IMR-90 (cell line): ENCODE measurements around the gene PPP2R5B. TPM values are rescaled to one million over a fixed set of nuclear protein-coding genes. Genes with fewer than 3 reads are reported as not detected.

Source experiments
- ATAC-seq: fragments of 200-7000 bp; cut with Tn5 transposase; 2 replicates; pipeline ENCODE4 v1.9.1; 2020; ENCODE audit warnings: low read depth, mild to moderate bottlenecking, moderate library complexity
- BruUV-seq: library from RNA; stranded (reverse); fragments of 400-500 nt; replicated peaks from 2 replicates; lab custom pipeline; 2021; lab: Mats Ljungman, UMichigan
- CTCF ChIA-PET: fragments of 300-600 bp; formaldehyde crosslinking; extraction: SDS; loops from one replicate; lab custom pipeline; 2021; ENCODE audit warnings: antibody characterized with exemption; lab: Yijun Ruan, JAX
- POLR2A ChIA-PET: fragments of 300-600 bp; sonication (Branson Sonifier 250); formaldehyde crosslinking; loops from one replicate; lab custom pipeline; 2022; ENCODE audit warnings: antibody characterized with exemption; ENCODE audit not compliant: unreplicated experiment; lab: Charles Lee
- DNase-seq: peaks from one replicate; pipeline ENCODE4 v3.0.0; 2013
- H2AFZ ChIP-seq: replicated peaks from 2 replicates; pipeline ENCODE3; 2013; ENCODE audit warnings: low read length, mild to moderate bottlenecking; ENCODE audit not compliant: poor library complexity
- H2AK5ac ChIP-seq: 2 replicates; pipeline ENCODE4 v1.6.1; 2013; ENCODE audit warnings: low read depth, low read length, inconsistent platforms
- H2AK9ac ChIP-seq: replicated peaks from 2 replicates; pipeline ENCODE3; 2013; ENCODE audit warnings: mild to moderate bottlenecking, low read depth, low read length, moderate library complexity; ENCODE audit not compliant: poor library complexity
- H2BK120ac ChIP-seq: 2 replicates; pipeline ENCODE4 v1.6.1; 2013; ENCODE audit warnings: low read depth, low read length, inconsistent platforms
- H2BK15ac ChIP-seq: 3 replicates; pipeline ENCODE4 v1.6.1; 2013; ENCODE audit warnings: low read depth, low read length, inconsistent platforms
- H2BK20ac ChIP-seq: 2 replicates; pipeline ENCODE4 v1.6.1; 2013; ENCODE audit warnings: low read depth, mild to moderate bottlenecking, inconsistent platforms, low read length, moderate library complexity
- H2BK5ac ChIP-seq: 2 replicates; pipeline ENCODE4 v1.6.1; 2013; ENCODE audit warnings: mild to moderate bottlenecking, low read depth, low read length, inconsistent platforms; ENCODE audit not compliant: poor library complexity, severe bottlenecking
- H3K14ac ChIP-seq: replicated peaks from 2 replicates; pipeline ENCODE4 v1.6.1; 2013; ENCODE audit warnings: low read depth, low read length, inconsistent platforms
- H3K18ac ChIP-seq: 2 replicates; pipeline ENCODE4 v1.6.1; 2013; ENCODE audit warnings: low read depth, low read length, control low read depth
- H3K23ac ChIP-seq: 2 replicates; pipeline ENCODE4 v1.6.1; 2013; ENCODE audit warnings: low read depth, low read length, inconsistent platforms
- H3K27ac ChIP-seq: 2 replicates; pipeline ENCODE4 v1.5.1; 2013; ENCODE audit warnings: mild to moderate bottlenecking, control low read depth, low read length; ENCODE audit not compliant: insufficient read depth
- H3K27me3 ChIP-seq: 2 replicates; pipeline ENCODE4 v1.6.1; 2013; ENCODE audit warnings: low read length; ENCODE audit not compliant: control insufficient read depth, insufficient read depth
- H3K36me3 ChIP-seq: 2 replicates; pipeline ENCODE4 v1.6.1; 2013; ENCODE audit warnings: low read length, mixed read lengths; ENCODE audit not compliant: control insufficient read depth, insufficient read depth
- H3K4ac ChIP-seq: 2 replicates; pipeline ENCODE4 v1.6.1; 2013; ENCODE audit warnings: low read depth, low read length, inconsistent platforms
- H3K4me1 ChIP-seq: 2 replicates; pipeline ENCODE4 v1.6.1; 2013; ENCODE audit warnings: low read length, mixed read lengths; ENCODE audit not compliant: control insufficient read depth, insufficient read depth
- H3K4me2 ChIP-seq: 2 replicates; pipeline ENCODE4 v1.6.1; 2013; ENCODE audit warnings: low read depth, mild to moderate bottlenecking, control low read depth, low read length, moderate library complexity
- H3K4me3 ChIP-seq: 2 replicates; pipeline ENCODE4 v1.5.1; 2013; ENCODE audit warnings: low read depth, mild to moderate bottlenecking, control low read depth, low read length, moderate library complexity; ENCODE audit not compliant: insufficient read depth
- H3K56ac ChIP-seq: 2 replicates; pipeline ENCODE4 v1.6.1; 2013; ENCODE audit warnings: low read length, inconsistent platforms; ENCODE audit not compliant: insufficient read depth; ENCODE audit errors: extremely low read depth
- H3K79me1 ChIP-seq, 2 experiments: 2 replicates each; pipeline ENCODE4 v1.6.1; 2013; ENCODE audit warnings: low read length in 2 of 2, inconsistent platforms in 1 of 2, low read depth in 1 of 2
- H3K9ac ChIP-seq: 2 replicates; pipeline ENCODE4 v1.6.1; 2013; ENCODE audit warnings: low read depth, low read length, control low read depth
- H3K9me1 ChIP-seq: 2 replicates; pipeline ENCODE4 v1.6.1; 2013; ENCODE audit warnings: low read length, inconsistent platforms; ENCODE audit not compliant: insufficient read depth
- H3K9me3 ChIP-seq: 2 replicates; pipeline ENCODE4 v1.6.1; 2013; ENCODE audit warnings: low read length; ENCODE audit not compliant: control insufficient read depth, insufficient read depth
- H4K20me1 ChIP-seq: 2 replicates; pipeline ENCODE4 v1.6.1; 2013; ENCODE audit warnings: low read length, inconsistent platforms; ENCODE audit not compliant: insufficient read depth
- H4K5ac ChIP-seq: 2 replicates; pipeline ENCODE4 v1.6.1; 2013; ENCODE audit warnings: mild to moderate bottlenecking, low read depth, low read length, control low read depth
- H4K8ac ChIP-seq, 2 experiments: 2 replicates each; pipeline ENCODE4 v1.6.1; 2013; ENCODE audit warnings: low read depth in 2 of 2, low read length in 2 of 2, control low read depth in 1 of 2, inconsistent platforms in 1 of 2
- H4K91ac ChIP-seq: 2 replicates; pipeline ENCODE4 v1.6.1; 2013; ENCODE audit warnings: low read depth, low read length, inconsistent platforms; ENCODE audit not compliant: insufficient read depth
- BHLHE40 ChIP-seq: fragments of 150-350 bp; IDR thresholded peaks from 2 replicates; pipeline ENCODE4 v1.6.1; 2016; ENCODE audit warnings: mild to moderate bottlenecking, low read depth, low read length
- CEBPB ChIP-seq: IDR thresholded peaks from 2 replicates; pipeline ENCODE4 v1.6.1; 2012; ENCODE audit warnings: low read depth, low read length, improper control_type of control experiment
- CHD1 ChIP-seq: IDR thresholded peaks from 2 replicates; pipeline ENCODE4 v1.6.1; 2012; ENCODE audit warnings: low read depth, low read length, improper control_type of control experiment
- FOS ChIP-seq: fragments of 150-350 bp; IDR thresholded peaks from 2 replicates; pipeline ENCODE4 v1.6.1; 2016; ENCODE audit warnings: low read depth, low read length
- MAFK ChIP-seq: IDR thresholded peaks from 2 replicates; pipeline ENCODE4 v1.6.1; 2012; ENCODE audit warnings: low read depth, low read length, improper control_type of control experiment
- MAZ ChIP-seq: IDR thresholded peaks from 2 replicates; pipeline ENCODE4 v1.6.1; 2012; ENCODE audit warnings: low read depth, mild to moderate bottlenecking, low read length, improper control_type of control experiment, moderate library complexity, borderline replicate concordance
- MXI1 ChIP-seq: IDR thresholded peaks from 2 replicates; pipeline ENCODE4 v1.6.1; 2012; ENCODE audit warnings: low read depth, mild to moderate bottlenecking, low read length, moderate library complexity, borderline replicate concordance
- NFE2L2 ChIP-seq: fragments of 150-350 bp; IDR thresholded peaks from 2 replicates; pipeline ENCODE4 v1.6.1; 2016; ENCODE audit warnings: low read depth, mild to moderate bottlenecking, low read length
- POLR2A ChIP-seq: IDR thresholded peaks from 2 replicates; pipeline ENCODE4 v1.6.1; 2012; ENCODE audit warnings: mild to moderate bottlenecking, low read depth, low read length
- RAD21 ChIP-seq: IDR thresholded peaks from 2 replicates; pipeline ENCODE4 v1.6.1; 2012; ENCODE audit warnings: low read length, improper control_type of control experiment
- RCOR1 ChIP-seq: IDR thresholded peaks from 2 replicates; pipeline ENCODE4 v1.6.1; 2012; ENCODE audit warnings: mild to moderate bottlenecking, low read length, improper control_type of control experiment; ENCODE audit not compliant: insufficient replicate concordance
- RFX5 ChIP-seq: IDR thresholded peaks from 2 replicates; pipeline ENCODE4 v1.8.0; 2012; ENCODE audit warnings: low read depth, mild to moderate bottlenecking, low read length, moderate library complexity
- SMC3 ChIP-seq: fragments of 150-350 bp; IDR thresholded peaks from 2 replicates; pipeline ENCODE4 v1.6.1; 2016; ENCODE audit warnings: low read depth, mild to moderate bottlenecking, antibody characterized with exemption, low read length, moderate library complexity
- WGBS, 2 experiments: methylation state at CpG; one replicate each; pipeline versions ENCODE4 v1.1.5 to v1.1.7; 2013; ENCODE audit warnings: missing lambda C conversion rate in 2 of 2; ENCODE audit not compliant: insufficient read length in 1 of 2; ENCODE audit errors: extremely low coverage in 2 of 2; 5-methylcytosine and 5-hydroxymethylcytosine counted together
- dilution Hi-C: fragments of 300-500 bp; cut with HindIII; formaldehyde crosslinking; loops from one replicate; pipeline ENCODE4 v1.14.3; 2018; ENCODE audit warnings: low sequenced_read_pairs; ENCODE audit not compliant: unreplicated experiment
- in situ Hi-C: fragments of 300-500 bp; cut with MboI; formaldehyde crosslinking; loops from 3 replicates; pipeline ENCODE4 v1.14.3; 2019; ENCODE audit warnings: low sequenced_read_pairs, inconsistent platforms, mixed read lengths
- intact Hi-C: fragments of 100-400 bp; cut with micrococcal nuclease; formaldehyde crosslinking; loops from 2 replicates; pipeline ENCODE4 v1.10.0; 2022
- polyA plus RNA-seq, 3 experiments: library from polyadenylated mRNA; depleted of rRNA; stranded (reverse); fragments of >200 nt; gene quantifications; 2 replicates each; pipeline ENCODE4 v1.2.3, GENCODE V29; 2012; ENCODE audit warnings: low replicate concordance in 1 of 3
- total RNA-seq: library from RNA; depleted of rRNA; stranded (reverse); fragments of >200 nt; gene quantifications from 2 replicates; pipeline ENCODE4 v1.2.3, GENCODE V29; 2012
- TF ChIP-seq, protein P1 (sequence below): fragments of 150-350 bp; IDR thresholded peaks from 2 replicates; pipeline ENCODE4 v1.6.1; 2017; ENCODE audit warnings: mild to moderate bottlenecking, antibody characterized with exemption, low read length, low read depth
- TF ChIP-seq, protein P2 (sequence below): conservative IDR thresholded peaks from 2 replicates; pipeline ENCODE4 v1.5.1; 2012; ENCODE audit warnings: mild to moderate bottlenecking, low read depth, low read length, improper control_type of control experiment
- TF ChIP-seq, protein P3 (sequence below): fragments of 150-350 bp; IDR thresholded peaks from 2 replicates; pipeline ENCODE4 v1.6.1; 2016; ENCODE audit warnings: low read depth, mild to moderate bottlenecking, low read length, moderate library complexity, borderline replicate concordance

The PPP2R5B gene
- total and polyA plus RNA-seq, 2 of the 4 experiments (the other 2 are of a cell fraction) = 6.5 to 23.6 TPM

DNA sequence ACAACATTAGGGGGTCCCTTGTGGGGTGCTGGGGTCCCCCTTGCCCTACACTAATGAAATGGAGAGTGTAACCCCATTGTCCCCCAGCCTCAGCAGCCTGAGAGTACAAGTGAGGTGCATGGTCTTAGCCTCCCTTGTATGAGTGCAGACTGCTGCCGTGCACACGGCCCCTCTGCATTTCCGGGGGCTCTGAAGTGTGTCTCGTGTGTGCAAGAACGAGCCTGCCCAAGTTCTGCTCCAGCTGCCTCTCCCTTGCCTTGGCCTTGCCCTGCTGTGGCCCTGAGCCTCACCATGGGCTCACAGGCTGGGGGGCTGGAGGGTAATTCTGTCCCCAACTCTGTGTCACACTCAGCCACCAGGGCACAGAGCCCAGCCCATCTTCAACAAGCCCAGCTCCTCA is 40.9 kb upstream of the PPP2R5B start:
- Histone ChIP-seq H3K9me1 (peaks cover 12% of the 10 kb centered on the region), H2BK120ac (no peak overlapping the region), H3K9me3 (no peaks in the 10 kb centered on the region), H3K36me3 (no peaks in the 10 kb centered on the region), H4K91ac (no peak overlapping the region), H4K5ac (no peak overlapping the region), H3K4me1 (peaks cover 12% of the 10 kb centered on the region), H3K4me2 (no peak overlapping the region), H3K27ac (no peak overlapping the region), H3K23ac (no peak overlapping the region), H2BK20ac (no peak overlapping the region), H2AK5ac (no peak overlapping the region), H2AFZ (no peak overlapping the region), H2BK15ac (no peak overlapping the region), H3K9ac (no peak overlapping the region), H3K14ac (no peak overlapping the region), H3K56ac (no peak overlapping the region), H3K27me3 (no peaks in the 10 kb centered on the region), H2BK5ac (no peak overlapping the region), H3K4ac (no peak overlapping the region), H3K18ac (no peak overlapping the region), H4K20me1 (peaks cover 3% of the 10 kb centered on the region; the same call in 1 of the 2 replicates), H3K4me3 (no peak overlapping the region), H3K79me1 (peaks cover 6 to 15% of the 10 kb centered on the region in 2 experiments; a peak in 3 of 4 replicates), H2AK9ac (no peak overlapping the region), H4K8ac (no peak overlapping the region)
- in situ Hi-C loops (no loop called here), dilution Hi-C loops (no loop called here), intact Hi-C loops (no loop called here)
- TF ChIP-seq, protein P1, sequence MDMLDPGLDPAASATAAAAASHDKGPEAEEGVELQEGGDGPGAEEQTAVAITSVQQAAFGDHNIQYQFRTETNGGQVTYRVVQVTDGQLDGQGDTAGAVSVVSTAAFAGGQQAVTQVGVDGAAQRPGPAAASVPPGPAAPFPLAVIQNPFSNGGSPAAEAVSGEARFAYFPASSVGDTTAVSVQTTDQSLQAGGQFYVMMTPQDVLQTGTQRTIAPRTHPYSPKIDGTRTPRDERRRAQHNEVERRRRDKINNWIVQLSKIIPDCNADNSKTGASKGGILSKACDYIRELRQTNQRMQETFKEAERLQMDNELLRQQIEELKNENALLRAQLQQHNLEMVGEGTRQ = no peak
- no peak for TF ChIP-seq MAFK
- no peak for TF ChIP-seq FOS
- TF ChIP-seq, protein P2, sequence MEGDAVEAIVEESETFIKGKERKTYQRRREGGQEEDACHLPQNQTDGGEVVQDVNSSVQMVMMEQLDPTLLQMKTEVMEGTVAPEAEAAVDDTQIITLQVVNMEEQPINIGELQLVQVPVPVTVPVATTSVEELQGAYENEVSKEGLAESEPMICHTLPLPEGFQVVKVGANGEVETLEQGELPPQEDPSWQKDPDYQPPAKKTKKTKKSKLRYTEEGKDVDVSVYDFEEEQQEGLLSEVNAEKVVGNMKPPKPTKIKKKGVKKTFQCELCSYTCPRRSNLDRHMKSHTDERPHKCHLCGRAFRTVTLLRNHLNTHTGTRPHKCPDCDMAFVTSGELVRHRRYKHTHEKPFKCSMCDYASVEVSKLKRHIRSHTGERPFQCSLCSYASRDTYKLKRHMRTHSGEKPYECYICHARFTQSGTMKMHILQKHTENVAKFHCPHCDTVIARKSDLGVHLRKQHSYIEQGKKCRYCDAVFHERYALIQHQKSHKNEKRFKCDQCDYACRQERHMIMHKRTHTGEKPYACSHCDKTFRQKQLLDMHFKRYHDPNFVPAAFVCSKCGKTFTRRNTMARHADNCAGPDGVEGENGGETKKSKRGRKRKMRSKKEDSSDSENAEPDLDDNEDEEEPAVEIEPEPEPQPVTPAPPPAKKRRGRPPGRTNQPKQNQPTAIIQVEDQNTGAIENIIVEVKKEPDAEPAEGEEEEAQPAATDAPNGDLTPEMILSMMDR = no peak
- no peak for TF ChIP-seq MXI1
- no peak for TF ChIP-seq NFE2L2
- no peak for TF ChIP-seq SMC3
- no peak for TF ChIP-seq RCOR1
- TF ChIP-seq BHLHE40 = no peak
- TF ChIP-seq CHD1 = no peak
- no peak for TF ChIP-seq RAD21
- no peak for TF ChIP-seq RFX5
- no peak for TF ChIP-seq CEBPB
- no peak for TF ChIP-seq POLR2A
- TF ChIP-seq, protein P3, sequence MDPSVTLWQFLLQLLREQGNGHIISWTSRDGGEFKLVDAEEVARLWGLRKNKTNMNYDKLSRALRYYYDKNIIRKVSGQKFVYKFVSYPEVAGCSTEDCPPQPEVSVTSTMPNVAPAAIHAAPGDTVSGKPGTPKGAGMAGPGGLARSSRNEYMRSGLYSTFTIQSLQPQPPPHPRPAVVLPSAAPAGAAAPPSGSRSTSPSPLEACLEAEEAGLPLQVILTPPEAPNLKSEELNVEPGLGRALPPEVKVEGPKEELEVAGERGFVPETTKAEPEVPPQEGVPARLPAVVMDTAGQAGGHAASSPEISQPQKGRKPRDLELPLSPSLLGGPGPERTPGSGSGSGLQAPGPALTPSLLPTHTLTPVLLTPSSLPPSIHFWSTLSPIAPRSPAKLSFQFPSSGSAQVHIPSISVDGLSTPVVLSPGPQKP = no peak
- no peak for TF ChIP-seq MAZ
- ChIA-PET POLR2A (no interaction called here), CTCF (no interaction called here)
- DNase-seq (no peak), ATAC-seq (no peak)
- WGBS, 2 experiments = 87% methylated on average over 4 of the region's 5 CpGs; no CpG with 5 or more reads in 1 of the 2 experiments
- BruUV-seq = no TSS peak
